Activated T-cell treated with anti-CD3 and anti-CD28 coated beads, Interleukin-2, amount 50 U/mL, for 4 hours (primary cell): ENCODE data around the gene HERC3. TPM values are rescaled to one million over a fixed set of nuclear protein-coding genes. Genes with fewer than 3 reads are reported as not detected.
"Not testable (repeated sequence)": the region's sequence is repeated elsewhere in the genome, so short reads cannot be mapped to it uniquely, and the experiment has no call there.

Source experiments
- ATAC-seq, 2 donors: fragments of 200-7000 bp; cut with Tn5 transposase; one replicate each; pipeline ENCODE4 v1.10.0; 2021
- DNase-seq: peaks from one replicate; pipeline ENCODE4 v3.0.0-alpha.2; 2020
- H3K27me3 Mint-ChIP-seq: one replicate; pipeline ENCODE4 v1.8.0; 2021; ENCODE audit warnings: low read depth, mixed read lengths
- H3K36me3 Mint-ChIP-seq: one replicate; pipeline ENCODE4 v1.8.0; 2022; ENCODE audit warnings: mixed read lengths; ENCODE audit not compliant: insufficient read depth
- H3K4me1 Mint-ChIP-seq: one replicate; pipeline ENCODE4 v1.8.0; 2021; ENCODE audit warnings: low read depth, mixed read lengths
- H3K4me3 Mint-ChIP-seq: one replicate; pipeline ENCODE4 v1.8.0; 2021; ENCODE audit warnings: mild to moderate bottlenecking, moderate library complexity, mixed read lengths
- H3K9me3 Mint-ChIP-seq: one replicate; pipeline ENCODE4 v1.8.0; 2021; ENCODE audit warnings: mixed read lengths
- total RNA-seq, 3 donors: library from RNA; stranded (reverse); gene quantifications; one replicate each; pipeline ENCODE4 v1.2.1, GENCODE V29; 2021

Gene HERC3
- total RNA-seq, 3 donors from 2014 or later: 11.4 to 13.6 (median 13.3) TPM

- Mint-ChIP-seq H3K9me3 (no peaks in the 10 kb centered on the region), H3K36me3 (peaks cover 19% of the 10 kb centered on the region), H3K4me3 (no peak overlapping the region), H3K27me3 (no peaks in the 10 kb centered on the region), H3K4me1 (peaks cover 72% of the 10 kb centered on the region)
- DNase-seq: no peak
- no peak for ATAC-seq
These were observed 5.8 kb downstream of the HERC3 start for GRCh38 chr4:88597970-88598660.

GRCh38 chr4:88599298-88599697 lies 7.0 kb downstream of the HERC3 start:
- Mint-ChIP-seq H3K4me1 (peaks cover 65% of the 10 kb centered on the region), H3K27me3 (no peaks in the 10 kb centered on the region), H3K36me3 (peaks cover 26% of the 10 kb centered on the region), H3K4me3 (peak overlapping the region; percentile 7), H3K9me3 (no peaks in the 10 kb centered on the region)
- ATAC-seq: no peak
- no peak for DNase-seq

GRCh38 chr4:88599714-88600113 lies 7.4 kb downstream of the HERC3 start:
- H3K9me3 Mint-ChIP-seq: no peaks in the 10 kb centered on the region
- H3K4me3 Mint-ChIP-seq: no peak overlapping the region
- H3K36me3 Mint-ChIP-seq: peaks cover 30% of the 10 kb centered on the region
- ATAC-seq: peak; percentile 69 to 73
- H3K27me3 Mint-ChIP-seq: no peaks in the 10 kb centered on the region
- no peak for DNase-seq
- H3K4me1 Mint-ChIP-seq: peaks cover 66% of the 10 kb centered on the region

- Mint-ChIP-seq H3K27me3 (no peaks in the 10 kb centered on the region), H3K36me3 (peaks cover 33% of the 10 kb centered on the region), H3K4me3 (no peak overlapping the region), H3K4me1 (peaks cover 70% of the 10 kb centered on the region), H3K9me3 (no peaks in the 10 kb centered on the region)
- DNase-seq (no peak), ATAC-seq (no peak)
These were observed 8.0 kb downstream of the HERC3 start for GRCh38 chr4:88600176-88600838.

- peaks cover 48% of the 10 kb centered on the region for H3K36me3 Mint-ChIP-seq
- no peaks in the 10 kb centered on the region for H3K27me3 Mint-ChIP-seq
- H3K4me1 Mint-ChIP-seq: peaks cover 60% of the 10 kb centered on the region
- H3K4me3 Mint-ChIP-seq: peak overlapping the region; percentile 6
- H3K9me3 Mint-ChIP-seq: peaks cover 5% of the 10 kb centered on the region
- DNase-seq: no peak
- ATAC-seq: no peak
These were observed 12.8 kb downstream of the HERC3 start for GRCh38 chr4:88604978-88605678.

GRCh38 chr4:88605736-88606135 lies 13.5 kb downstream of the HERC3 start:
- Mint-ChIP-seq H3K27me3 (no peaks in the 10 kb centered on the region), H3K9me3 (peaks cover 5% of the 10 kb centered on the region), H3K4me1 (peaks cover 62% of the 10 kb centered on the region), H3K4me3 (no peak overlapping the region), H3K36me3 (peaks cover 49% of the 10 kb centered on the region)
- DNase-seq: no peak
- no peak for ATAC-seq

GRCh38 chr4:88606832-88607231 lies 14.6 kb downstream of the HERC3 start:
- Mint-ChIP-seq H3K36me3 (peaks cover 46% of the 10 kb centered on the region), H3K4me1 (peaks cover 64% of the 10 kb centered on the region)

GRCh38 chr4:88609387-88609786 lies 17.1 kb downstream of the HERC3 start:
- Mint-ChIP-seq H3K36me3 (peaks cover 39% of the 10 kb centered on the region), H3K4me3 (no peak overlapping the region), H3K4me1 (peaks cover 83% of the 10 kb centered on the region), H3K27me3 (no peaks in the 10 kb centered on the region), H3K9me3 (peaks cover 5% of the 10 kb centered on the region)
- ATAC-seq (no peak), DNase-seq (no peak)

More at GRCh38 chr4:88606832-88607231, 14.6 kb downstream of the HERC3 start:
- Mint-ChIP-seq H3K27me3 (no peaks in the 10 kb centered on the region), H3K9me3 (peaks cover 5% of the 10 kb centered on the region), H3K4me3 (no peak overlapping the region)
- ATAC-seq (no peak), DNase-seq (no peak)

- Mint-ChIP-seq H3K4me1 (peaks cover 83% of the 10 kb centered on the region), H3K36me3 (peaks cover 34% of the 10 kb centered on the region)
- H3K4me3 Mint-ChIP-seq, DNase-seq, ATAC-seq, H3K27me3 Mint-ChIP-seq, H3K9me3 Mint-ChIP-seq: not testable (repeated sequence)
These were observed 17.5 kb downstream of the HERC3 start for GRCh38 chr4:88609794-88610193.

GRCh38 chr4:88610771-88611170 lies 18.5 kb downstream of the HERC3 start:
- H3K4me3 Mint-ChIP-seq: no peak overlapping the region
- H3K9me3 Mint-ChIP-seq: peaks cover 5% of the 10 kb centered on the region
- no peaks in the 10 kb centered on the region for H3K27me3 Mint-ChIP-seq
- no peak for ATAC-seq
- peaks cover 30% of the 10 kb centered on the region for H3K36me3 Mint-ChIP-seq
- no peak for DNase-seq
- H3K4me1 Mint-ChIP-seq: peaks cover 76% of the 10 kb centered on the region

- H3K27me3 Mint-ChIP-seq: no peaks in the 10 kb centered on the region
- peak overlapping the region; percentile 72 for H3K4me3 Mint-ChIP-seq
- H3K9me3 Mint-ChIP-seq: no peaks in the 10 kb centered on the region
- H3K36me3 Mint-ChIP-seq: peaks cover 12% of the 10 kb centered on the region
- peaks cover 81% of the 10 kb centered on the region for H3K4me1 Mint-ChIP-seq
- ATAC-seq (peak; percentile 78 to 80), DNase-seq (no peak)
These were observed 21.2 kb downstream of the HERC3 start for GRCh38 chr4:88613417-88613875.

- no peaks in the 10 kb centered on the region for H3K27me3 Mint-ChIP-seq
- H3K4me1 Mint-ChIP-seq: peaks cover 82% of the 10 kb centered on the region
- H3K36me3 Mint-ChIP-seq: peaks cover 7% of the 10 kb centered on the region
- DNase-seq (no peak), ATAC-seq (no peak)
- no peak overlapping the region for H3K4me3 Mint-ChIP-seq
- H3K9me3 Mint-ChIP-seq: no peaks in the 10 kb centered on the region
These were observed 21.8 kb downstream of the HERC3 start for GRCh38 chr4:88614058-88614457.

- Mint-ChIP-seq H3K4me3 (no peak overlapping the region), H3K4me1 (peaks cover 72% of the 10 kb centered on the region), H3K9me3 (no peaks in the 10 kb centered on the region), H3K36me3 (peaks cover 11% of the 10 kb centered on the region), H3K27me3 (no peaks in the 10 kb centered on the region)
- DNase-seq (no peak), ATAC-seq (no peak)
These were observed 24.2 kb downstream of the HERC3 start for GRCh38 chr4:88616275-88617150.
